Astrocyte (in vitro differentiated cells and primary cell): ENCODE results near the gene LRRC26.

ENCODE experiments used
- EZH2 ChIP-seq: IDR thresholded peaks from 2 replicates; pipeline ENCODE4 v1.6.1; 2012; ENCODE audit warnings: mild to moderate bottlenecking, low read length, inconsistent platforms; ENCODE audit not compliant: insufficient read depth
- TF ChIP-seq, protein P1 (sequence below): IDR thresholded peaks from 2 replicates; pipeline ENCODE4 v1.5.1; 2011; ENCODE audit warnings: low read depth, mild to moderate bottlenecking, inconsistent platforms, low read length, moderate library complexity; ENCODE audit not compliant: insufficient read depth

DNA sequence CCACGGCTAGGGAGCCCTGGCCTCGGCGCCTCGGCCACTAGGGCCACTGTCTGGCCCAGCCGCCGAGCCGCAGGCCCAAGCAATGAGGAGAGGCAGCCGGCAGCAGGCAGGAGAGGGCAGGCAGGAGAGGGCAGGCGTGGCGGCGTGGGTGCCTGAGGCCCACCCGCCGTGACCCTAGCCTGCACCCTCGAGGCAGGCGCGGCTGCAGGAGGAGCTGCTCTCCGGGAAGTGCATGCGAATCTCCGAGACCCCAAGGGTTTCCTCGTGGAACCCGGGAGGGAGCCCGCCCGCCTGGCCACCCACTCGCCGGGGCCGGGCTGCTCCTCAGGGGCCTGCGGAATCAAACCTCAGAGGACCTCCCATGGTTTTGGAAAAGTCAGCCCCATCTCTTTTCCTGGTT, 21.6 kb downstream of the LRRC26 start:
- TF ChIP-seq, protein P1, sequence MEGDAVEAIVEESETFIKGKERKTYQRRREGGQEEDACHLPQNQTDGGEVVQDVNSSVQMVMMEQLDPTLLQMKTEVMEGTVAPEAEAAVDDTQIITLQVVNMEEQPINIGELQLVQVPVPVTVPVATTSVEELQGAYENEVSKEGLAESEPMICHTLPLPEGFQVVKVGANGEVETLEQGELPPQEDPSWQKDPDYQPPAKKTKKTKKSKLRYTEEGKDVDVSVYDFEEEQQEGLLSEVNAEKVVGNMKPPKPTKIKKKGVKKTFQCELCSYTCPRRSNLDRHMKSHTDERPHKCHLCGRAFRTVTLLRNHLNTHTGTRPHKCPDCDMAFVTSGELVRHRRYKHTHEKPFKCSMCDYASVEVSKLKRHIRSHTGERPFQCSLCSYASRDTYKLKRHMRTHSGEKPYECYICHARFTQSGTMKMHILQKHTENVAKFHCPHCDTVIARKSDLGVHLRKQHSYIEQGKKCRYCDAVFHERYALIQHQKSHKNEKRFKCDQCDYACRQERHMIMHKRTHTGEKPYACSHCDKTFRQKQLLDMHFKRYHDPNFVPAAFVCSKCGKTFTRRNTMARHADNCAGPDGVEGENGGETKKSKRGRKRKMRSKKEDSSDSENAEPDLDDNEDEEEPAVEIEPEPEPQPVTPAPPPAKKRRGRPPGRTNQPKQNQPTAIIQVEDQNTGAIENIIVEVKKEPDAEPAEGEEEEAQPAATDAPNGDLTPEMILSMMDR, result no peak
- TF ChIP-seq EZH2, result no peak
